ENCODE measurements around the gene SZT2. TPM values are rescaled to one million over a fixed set of nuclear protein-coding genes. Genes with fewer than 3 reads are reported as not detected.

Gene SZT2
- total RNA-seq, 3 donors from 2014 or later (not counting 1 experiment from before 2014, with no cell fraction given), result 103 to 128 (median 123) TPM

- Histone ChIP-seq H3K4me1 (ENCODE audit: control insufficient read depth, insufficient read depth, low read length) (no peaks in the 10 kb centered on the region), H3K27ac (ENCODE audit: low read length) (no peak overlapping the region), H3K9me3 (ENCODE audit: control insufficient read depth, insufficient read depth, low read length) (no peaks in the 10 kb centered on the region), H3K36me3 (ENCODE audit: control insufficient read depth, insufficient read depth, low read length) (peaks cover 83% of the 10 kb centered on the region), H3K27me3 (ENCODE audit: control insufficient read depth, insufficient read depth, low read length) (no peaks in the 10 kb centered on the region), H3K4me3 (ENCODE audit: low read length) (no peak overlapping the region)
- Mint-ChIP-seq H3K36me3 (peaks cover 8% of the 10 kb centered on the region), H3K27ac (peak overlapping the region in 1 of 2 donors; percentile 46), H3K4me1 (peaks cover 0 to 5% of the 10 kb centered on the region in 2 donors), H3K4me3 (no peak overlapping the region), H3K27me3 (ENCODE audit: low read depth in 2 of 2) (no peaks in the 10 kb centered on the region), H3K9me3 (no peaks in the 10 kb centered on the region)
- intact Hi-C loops (cut with micrococcal nuclease), result no loop called here
- TF ChIP-seq CTCF (IDR thresholded peaks at IDR 0.05), result no peak
- ATAC-seq (no peak), DNase-seq (no peak)
- WGBS (ENCODE audit: insufficient coverage), result 100% methylated on average over 1 of the region's 1 CpG
Measured at GRCh38 chr1:43444836-43445235, 55.1 kb downstream of the SZT2 start.

DNA sequence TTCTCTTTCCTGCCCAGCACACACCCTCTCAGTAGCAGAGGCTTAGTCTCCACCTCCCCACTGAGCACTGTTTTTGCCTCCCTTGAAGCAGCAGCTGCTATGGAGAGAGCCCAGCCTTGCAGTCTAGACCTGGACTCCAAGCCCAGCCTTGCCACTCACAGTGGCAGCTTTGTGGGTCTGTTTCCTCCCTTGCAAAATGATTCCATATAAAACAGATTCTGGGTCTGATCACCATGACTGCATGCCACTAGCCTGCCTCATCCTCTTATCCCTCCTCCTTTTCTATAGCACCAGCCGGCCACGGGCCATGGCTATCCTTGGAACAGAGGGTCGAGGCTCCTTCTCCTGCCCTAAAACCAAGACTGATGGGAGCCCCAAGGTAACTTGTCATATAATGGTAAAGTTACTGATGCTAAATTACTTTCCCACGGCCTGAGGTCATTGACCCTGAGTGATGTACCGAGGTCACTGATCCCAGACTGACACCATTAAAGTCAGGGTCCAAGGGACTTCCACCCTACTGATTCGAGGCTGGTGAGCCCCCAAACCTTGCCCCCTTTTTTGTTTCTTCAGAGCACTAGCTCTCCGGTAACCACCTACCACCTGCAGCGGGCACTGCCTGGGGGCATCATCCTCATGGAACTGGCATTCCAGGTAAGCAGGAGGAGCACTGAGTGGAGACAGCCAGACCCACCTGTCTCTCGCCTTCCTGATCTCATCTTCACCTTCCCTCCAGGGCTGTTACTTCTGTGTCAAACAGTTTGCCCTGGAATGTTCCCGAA is 56.1 kb downstream of the SZT2 start:
- Histone ChIP-seq H3K4me1 (ENCODE audit: control insufficient read depth, insufficient read depth, low read length) (no peaks in the 10 kb centered on the region), H3K4me3 (ENCODE audit: low read length) (no peak overlapping the region), H3K9me3 (ENCODE audit: control insufficient read depth, insufficient read depth, low read length) (no peaks in the 10 kb centered on the region), H3K36me3 (ENCODE audit: control insufficient read depth, insufficient read depth, low read length) (peaks cover 78% of the 10 kb centered on the region), H3K27me3 (ENCODE audit: control insufficient read depth, insufficient read depth, low read length) (no peaks in the 10 kb centered on the region), H3K27ac (ENCODE audit: low read length) (no peak overlapping the region)
- no peak for ATAC-seq
- Mint-ChIP-seq H3K4me3 (no peak overlapping the region), H3K27me3 (ENCODE audit: low read depth in 2 of 2) (no peaks in the 10 kb centered on the region), H3K27ac (peak overlapping the region in 1 of 2 donors; percentile 46), H3K4me1 (peaks cover 0 to 5% of the 10 kb centered on the region in 2 donors), H3K9me3 (no peaks in the 10 kb centered on the region), H3K36me3 (peaks cover 8% of the 10 kb centered on the region)
- 98% methylated on average over 7 of the region's 10 CpGs for WGBS (ENCODE audit: insufficient coverage)
- DNase-seq, result no peak
- no peak for TF ChIP-seq CTCF (IDR thresholded peaks at IDR 0.05)
- intact Hi-C loops (cut with micrococcal nuclease), result no loop called here

DNA sequence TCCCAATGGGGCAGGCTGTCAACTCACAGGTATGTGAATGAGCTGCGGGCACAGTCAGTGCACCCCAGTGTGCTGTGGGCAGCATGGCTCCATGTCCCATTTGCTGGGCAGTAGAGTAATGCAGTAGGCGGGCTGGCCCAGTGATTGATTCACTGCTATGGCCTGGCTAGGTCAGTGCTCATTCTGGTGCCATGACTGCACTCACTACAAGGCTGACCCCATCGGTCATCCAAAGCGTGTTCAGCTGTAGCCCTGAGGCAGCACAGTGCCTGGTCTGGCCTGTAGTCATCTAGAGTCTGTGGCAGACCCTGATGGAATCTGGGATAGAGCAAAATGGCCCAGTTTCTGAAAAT is 56.7 kb downstream of the SZT2 start:
- no peaks in the 10 kb centered on the region for H3K9me3 ChIP-seq (ENCODE audit: control insufficient read depth, insufficient read depth, low read length)
- H3K27me3 ChIP-seq (ENCODE audit: control insufficient read depth, insufficient read depth, low read length), result no peaks in the 10 kb centered on the region
- DNase-seq (no peak), ATAC-seq (no peak)
- H3K27ac ChIP-seq (ENCODE audit: low read length), result no peak overlapping the region
- intact Hi-C loops (cut with micrococcal nuclease), result no loop called here
- H3K27ac Mint-ChIP-seq, result no peak overlapping the region
- TF ChIP-seq CTCF (IDR thresholded peaks at IDR 0.05), result no peak
- peaks cover 0 to 5% of the 10 kb centered on the region in 2 donors for H3K4me1 Mint-ChIP-seq
- no peaks in the 10 kb centered on the region for H3K9me3 Mint-ChIP-seq
- H3K4me3 ChIP-seq (ENCODE audit: low read length), result no peak overlapping the region
- 96% methylated on average over 4 of the region's 4 CpGs for WGBS (ENCODE audit: insufficient coverage)
- H3K27me3 Mint-ChIP-seq (ENCODE audit: low read depth in 2 of 2), result no peaks in the 10 kb centered on the region
- H3K4me3 Mint-ChIP-seq, result no peak overlapping the region
- H3K36me3 Mint-ChIP-seq, result peaks cover 8% of the 10 kb centered on the region
- H3K4me1 ChIP-seq (ENCODE audit: control insufficient read depth, insufficient read depth, low read length), result no peaks in the 10 kb centered on the region
- H3K36me3 ChIP-seq (ENCODE audit: control insufficient read depth, insufficient read depth, low read length), result peaks cover 76% of the 10 kb centered on the region
